ENCODE data around the gene PLEKHO2.

Gene PLEKHO2

DNA sequence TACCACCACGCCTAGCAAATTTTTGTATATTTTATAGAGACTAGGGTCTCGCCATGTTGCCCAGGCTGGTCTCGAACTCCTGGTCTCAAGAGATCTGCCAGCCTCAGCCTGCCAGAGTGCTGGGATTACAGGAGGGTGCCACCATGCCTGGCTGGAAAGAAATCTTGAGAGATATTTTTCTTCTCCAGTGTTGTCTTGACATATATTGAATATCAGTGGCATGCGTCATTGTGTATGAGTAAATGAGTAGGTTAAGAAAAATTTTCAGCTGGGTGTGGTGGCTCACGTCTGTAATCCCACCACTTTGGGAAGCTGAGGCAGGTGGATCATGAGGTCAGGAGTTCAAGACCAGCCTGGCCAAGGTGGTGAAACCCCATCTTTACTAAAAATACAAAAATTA lies 12.7 kb upstream of the PLEKHO2 start:
- DNase-seq, result no peak

DNA sequence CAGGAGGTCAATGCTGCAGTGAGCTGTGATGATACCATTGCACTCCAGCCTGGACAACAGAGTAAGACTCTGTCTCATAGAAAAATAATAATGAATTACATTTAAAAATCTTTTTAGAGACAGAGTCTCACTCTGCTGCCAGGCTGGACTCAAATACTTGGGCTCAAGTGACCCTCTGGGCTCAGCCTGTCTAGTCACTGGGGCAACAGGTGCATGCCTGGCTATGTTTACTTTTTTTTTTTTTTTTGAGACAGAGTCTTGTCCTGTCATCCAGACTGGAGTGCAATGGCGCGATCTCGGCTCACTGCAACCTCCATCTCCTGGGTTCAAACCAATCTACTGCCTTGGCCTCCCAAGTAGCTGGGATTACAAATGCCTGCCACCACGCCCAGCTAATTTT lies 8.0 kb upstream of the PLEKHO2 start:
- no peak for DNase-seq

DNA sequence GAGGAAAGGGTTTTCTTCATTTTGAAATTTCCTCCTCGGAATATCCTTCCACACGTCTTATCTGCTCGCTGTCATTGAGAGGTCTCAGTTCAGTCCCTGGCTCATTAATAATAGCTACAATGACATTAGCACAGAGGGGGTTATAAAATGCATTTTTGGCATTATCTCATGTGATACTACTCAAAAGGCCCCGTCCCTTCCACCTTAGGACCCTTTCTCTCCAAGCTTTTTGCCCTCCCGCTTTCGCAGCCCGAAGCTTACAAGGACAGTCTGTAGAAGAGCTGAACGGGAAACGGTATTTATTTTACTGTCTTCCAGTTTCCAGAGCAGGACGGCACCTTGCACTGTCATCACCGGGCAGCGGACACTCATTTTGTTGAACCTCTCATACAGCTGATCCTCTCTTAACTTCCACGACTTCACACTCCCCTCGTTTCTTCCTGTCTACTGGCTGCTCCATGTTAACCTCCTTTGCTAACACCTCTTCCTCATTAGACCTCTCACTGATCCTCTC lies 5.6 kb upstream of the PLEKHO2 start:
- no peak for DNase-seq

DNA sequence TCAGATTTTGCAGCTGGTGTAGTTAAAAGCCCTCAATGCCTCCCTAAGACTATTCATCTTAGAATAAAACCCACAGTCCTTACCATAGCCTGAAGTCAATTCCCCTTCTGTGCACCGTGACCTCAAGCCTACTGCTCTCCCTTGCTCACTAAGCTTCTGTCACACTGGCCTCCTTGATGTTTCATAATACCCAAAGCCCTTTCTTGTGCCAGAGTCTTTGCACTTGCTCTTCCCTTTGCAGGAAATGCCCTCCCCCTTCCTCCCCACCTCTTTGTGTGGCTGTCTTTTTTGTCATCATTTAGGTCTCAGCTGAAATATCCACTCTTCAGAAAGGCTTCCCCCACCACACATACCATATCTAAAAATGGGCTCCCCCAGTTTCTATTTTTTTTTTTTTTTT lies 4.2 kb upstream of the PLEKHO2 start:
- peak; percentile 55 for DNase-seq

DNA sequence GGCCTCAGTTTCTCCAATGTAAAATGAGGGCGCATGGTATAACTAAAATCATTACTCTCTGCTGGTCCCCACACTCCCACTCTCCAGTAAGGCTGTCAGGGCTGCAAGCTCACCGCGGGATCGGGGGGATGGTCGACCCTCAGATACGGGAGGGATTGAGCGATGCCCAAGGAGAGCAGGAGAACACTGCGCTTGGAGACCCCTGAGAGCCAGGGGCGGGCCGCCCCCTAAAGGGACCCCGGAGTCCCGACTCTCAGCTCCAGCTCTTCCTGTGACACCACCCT lies 713 bp upstream of the PLEKHO2 start:
- DNase-seq, result no peak

DNA sequence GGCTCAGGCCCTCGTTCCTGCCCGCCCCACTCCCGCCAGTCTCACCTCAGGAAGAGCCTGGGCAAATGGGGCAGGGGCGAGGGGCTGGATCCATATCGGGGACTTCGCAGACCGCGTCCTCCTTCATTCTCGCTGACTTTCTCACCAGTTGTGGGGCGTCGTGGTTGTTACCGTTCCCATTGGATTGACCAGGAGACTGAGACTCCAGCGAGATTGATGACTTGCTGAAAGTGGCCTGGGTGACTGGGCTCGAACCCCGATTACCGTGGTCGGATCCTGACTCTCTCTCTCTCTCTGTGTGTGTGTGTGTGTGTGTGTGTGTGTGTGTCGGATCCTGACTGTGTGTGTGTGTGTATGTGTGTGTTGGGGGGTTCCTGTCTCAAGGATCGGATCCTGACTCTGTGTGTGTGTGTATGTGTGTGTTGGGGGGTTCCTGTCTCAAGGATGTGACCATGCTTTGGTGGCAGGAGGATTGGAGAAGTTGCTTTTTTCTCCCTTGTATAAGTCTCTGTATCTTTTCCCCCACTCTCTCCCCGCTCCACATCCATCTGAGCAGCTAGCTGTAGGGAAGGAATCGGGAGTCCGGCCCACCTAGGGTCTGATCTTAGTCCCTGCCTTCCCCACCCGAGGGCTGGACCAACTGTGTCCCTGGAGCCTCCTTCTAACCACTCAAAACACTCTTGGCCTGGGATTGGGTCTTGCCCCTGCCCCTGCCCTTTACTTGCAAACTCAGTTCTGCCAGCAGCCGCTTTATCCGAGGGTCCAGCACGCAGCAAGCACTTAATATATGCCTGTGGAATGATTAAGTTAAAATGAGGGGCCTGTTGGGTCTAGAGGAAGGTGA lies 603 bp downstream of the PLEKHO2 start:
- DNase-seq, result no peak

DNA sequence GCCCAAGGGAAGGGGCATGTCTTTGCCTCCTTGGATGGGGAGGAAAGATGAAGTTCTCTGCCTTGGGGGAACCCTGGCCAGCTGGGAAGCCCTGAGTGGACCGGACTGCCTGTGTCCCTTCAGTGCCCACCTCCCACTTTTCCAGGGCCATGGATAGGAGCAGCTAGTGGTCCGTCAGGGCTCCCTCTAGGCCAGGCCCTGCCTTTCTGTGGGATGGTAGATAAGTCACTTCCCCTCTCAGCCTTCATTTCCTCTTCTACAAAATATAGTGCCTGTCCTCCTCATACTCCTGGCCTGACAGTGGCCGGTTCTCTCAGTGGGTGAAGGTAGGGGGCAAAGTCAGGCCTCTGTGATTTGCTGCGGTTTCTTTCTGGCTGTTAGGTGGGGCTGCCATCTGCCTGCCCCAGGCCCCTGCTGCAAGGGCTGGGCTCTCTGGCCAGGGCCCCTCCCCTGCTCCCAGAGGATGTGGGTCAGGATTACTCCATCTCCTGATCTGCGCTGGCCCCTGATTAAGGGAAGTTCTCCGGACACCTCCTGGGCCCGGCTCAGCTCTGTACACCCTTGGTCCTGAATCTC lies 1.4 kb downstream of the PLEKHO2 start:
- peak; percentile 18 for DNase-seq

DNA sequence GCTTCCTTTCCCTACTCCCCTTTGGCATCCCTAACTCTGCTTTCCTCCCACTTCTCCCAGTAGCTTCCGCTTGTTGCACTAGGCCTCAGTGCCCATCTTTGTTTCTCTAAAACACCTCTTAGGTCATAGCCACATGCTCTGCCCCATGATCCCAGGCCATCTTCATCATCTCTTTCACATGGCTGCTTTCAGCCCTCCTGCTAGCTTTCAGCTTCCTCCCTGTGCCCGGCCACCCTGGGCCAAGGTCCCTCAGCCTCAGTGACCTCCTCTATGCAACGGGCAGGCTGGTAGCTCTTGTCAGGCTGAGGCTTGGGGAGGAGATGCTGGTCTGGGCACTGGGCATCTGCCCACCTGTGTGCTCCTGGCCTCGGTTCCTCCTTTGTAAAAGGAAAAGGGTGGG lies 2.3 kb downstream of the PLEKHO2 start:
- no peak for DNase-seq

DNA sequence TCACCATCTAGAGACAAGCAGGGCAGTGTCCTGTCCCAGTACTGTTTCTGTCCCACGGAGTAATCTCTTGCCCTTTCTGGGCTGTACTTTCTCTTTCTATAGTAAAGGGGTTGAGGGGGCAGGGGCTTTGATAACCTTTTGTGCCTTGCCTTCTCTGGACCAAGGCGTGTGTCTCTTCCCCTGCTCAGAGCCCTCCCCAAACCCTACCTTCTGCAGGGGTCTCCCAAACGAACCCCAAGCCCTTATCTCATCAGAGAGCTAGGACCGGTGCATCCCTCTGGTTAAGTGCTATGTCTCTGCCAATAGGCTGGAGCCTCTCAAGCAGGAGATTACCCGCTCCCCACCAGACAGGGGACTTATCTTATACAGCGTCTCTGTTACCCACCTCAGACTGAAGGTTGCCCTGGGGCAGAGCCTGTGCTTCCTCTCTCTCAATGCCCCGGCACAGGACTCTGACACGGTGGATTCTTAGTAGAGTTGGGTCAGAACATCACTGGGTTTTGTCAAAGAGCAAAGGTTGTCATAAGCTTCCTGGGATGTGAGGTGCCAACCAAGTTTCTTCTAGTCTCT lies 2.9 kb downstream of the PLEKHO2 start:
- no peak for DNase-seq

DNA sequence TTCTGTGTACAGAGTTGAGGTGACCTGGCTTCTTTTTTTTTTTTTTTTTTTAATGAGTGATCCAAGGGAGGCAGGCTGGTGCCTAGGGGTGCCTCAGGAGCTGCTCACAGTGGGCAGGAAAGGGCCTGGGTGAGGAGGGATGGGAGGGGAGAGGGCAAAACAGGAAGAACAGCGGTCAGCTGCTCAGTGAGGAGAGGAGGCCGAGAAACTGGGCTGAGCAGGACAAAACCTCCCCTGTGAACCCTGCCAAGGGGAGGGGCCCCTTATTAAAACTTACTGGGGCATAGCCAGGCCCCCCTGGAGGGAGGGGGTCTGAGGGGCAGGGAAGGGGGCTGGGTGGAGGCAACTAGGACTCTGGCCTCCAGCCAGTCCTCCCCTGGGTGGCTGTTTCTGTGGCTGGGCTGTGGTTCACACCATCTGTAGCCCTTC lies 3.5 kb downstream of the PLEKHO2 start:
- DNase-seq, result no peak

DNA sequence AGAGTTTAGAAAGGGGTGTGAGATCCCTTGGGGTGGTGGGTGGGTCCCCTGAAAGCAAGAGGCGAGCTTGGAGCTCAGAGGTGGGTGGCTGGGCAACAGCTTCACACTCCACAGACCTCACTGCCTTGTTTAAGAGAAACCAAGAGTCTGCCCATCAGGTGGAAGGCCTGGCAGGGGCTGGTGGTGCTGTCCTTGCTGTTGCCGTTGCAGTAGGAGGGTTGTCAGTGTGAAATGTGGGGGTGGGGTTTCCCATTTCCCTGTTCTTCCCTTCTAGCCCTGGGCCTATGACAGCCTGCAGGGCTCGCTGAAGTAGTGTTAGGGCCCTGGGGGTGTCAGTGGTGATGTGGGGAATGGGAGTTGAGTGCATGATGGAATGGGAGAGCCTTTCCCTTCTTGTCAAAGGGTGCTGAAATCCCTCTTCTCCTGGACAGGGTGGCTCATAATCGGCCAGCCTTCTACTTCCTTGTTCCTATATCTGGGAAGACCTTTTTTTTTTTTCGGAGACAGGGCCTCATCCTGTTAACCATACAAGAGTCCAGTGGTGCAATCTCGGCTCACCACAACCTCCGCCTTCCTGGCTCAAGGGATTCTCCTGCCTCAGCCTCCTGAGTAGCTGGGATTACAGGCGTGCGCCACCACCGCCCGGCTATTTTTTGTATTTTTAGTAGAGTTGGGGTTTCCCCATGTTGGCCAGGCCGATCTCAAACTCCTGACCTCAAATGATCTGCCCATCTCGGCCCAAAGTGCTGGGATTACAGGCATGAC lies 4.3 kb downstream of the PLEKHO2 start:
- no peak for DNase-seq

DNA sequence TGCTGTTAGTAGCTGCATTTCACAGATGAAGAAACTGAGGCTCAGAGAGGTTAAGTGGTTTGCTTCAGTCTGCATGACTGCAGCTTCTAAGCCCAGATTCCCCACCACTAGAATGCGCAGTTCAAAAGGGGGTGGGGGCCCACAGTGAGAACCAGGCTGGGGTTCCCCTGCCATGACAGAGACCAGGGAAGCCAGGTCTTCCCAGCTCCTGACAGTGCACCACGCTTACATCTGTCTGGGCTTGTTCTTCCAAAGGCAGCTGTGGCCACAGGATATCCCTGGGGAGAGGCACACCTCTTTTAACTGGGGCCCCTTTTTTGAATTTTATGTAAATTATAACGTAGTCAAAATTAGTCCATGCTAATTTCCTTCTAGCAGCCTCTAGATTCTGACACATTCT lies 5.3 kb downstream of the PLEKHO2 start:
- DNase-seq, result no peak

DNA sequence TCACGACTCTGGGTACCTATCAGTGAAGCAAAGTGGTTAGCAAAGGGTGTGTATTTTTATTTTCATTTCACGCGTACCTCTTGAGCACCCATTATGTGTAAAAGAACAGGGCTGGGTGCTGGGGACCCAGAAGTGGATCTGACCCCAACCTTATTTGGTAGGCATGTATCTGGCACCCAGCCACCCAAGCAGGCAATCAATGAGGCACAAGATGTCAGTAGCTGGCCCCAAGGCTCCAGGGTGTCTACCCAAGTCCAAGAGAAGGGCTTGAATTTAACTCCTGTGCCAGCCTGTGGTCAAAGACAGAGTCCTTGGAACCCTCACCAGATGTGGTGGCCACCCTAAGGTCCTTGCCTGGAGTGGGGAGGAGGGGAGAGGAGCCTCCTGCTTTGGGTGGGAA lies 5.7 kb downstream of the PLEKHO2 start:
- DNase-seq, result no peak

DNA sequence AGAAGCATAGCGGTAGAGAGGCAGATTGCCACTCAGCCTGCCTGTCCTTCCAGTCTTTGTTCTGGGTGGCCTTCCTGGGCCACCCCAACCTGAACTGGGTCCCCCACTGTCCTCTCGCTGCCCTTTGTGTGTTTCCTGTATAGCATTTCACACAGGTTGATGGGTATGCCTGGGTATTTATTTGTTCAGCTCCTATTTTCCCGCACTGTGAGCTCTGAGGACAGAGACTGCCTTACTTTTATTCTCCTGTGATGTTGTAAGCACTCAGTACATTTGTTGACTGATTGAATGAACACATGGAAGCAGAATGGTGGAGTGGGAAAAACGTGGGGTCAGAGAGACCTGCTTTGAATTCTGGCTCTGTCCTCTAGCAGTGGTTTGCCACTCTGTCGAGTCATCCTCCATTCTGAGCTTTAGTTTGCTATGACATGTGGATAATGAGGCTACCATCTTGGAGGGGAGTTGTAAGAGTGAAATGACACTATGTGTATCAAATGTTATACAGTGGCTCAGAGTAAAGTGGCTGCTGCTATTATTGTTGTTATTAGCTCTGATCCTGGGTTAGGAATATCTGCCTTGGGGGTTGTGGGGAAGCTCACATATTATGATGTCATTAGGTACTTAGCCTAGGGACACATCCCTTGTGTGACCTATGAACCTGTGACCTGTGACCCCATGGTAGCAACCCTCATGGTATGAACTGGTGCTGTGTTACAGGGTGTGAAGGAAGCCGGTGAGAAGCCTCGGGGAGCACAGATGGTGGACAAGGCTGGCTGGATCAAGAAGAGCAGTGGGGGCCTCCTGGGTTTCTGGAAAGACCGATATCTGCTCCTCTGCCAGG lies 6.4 kb downstream of the PLEKHO2 start:
- DNase-seq, result no peak

DNA sequence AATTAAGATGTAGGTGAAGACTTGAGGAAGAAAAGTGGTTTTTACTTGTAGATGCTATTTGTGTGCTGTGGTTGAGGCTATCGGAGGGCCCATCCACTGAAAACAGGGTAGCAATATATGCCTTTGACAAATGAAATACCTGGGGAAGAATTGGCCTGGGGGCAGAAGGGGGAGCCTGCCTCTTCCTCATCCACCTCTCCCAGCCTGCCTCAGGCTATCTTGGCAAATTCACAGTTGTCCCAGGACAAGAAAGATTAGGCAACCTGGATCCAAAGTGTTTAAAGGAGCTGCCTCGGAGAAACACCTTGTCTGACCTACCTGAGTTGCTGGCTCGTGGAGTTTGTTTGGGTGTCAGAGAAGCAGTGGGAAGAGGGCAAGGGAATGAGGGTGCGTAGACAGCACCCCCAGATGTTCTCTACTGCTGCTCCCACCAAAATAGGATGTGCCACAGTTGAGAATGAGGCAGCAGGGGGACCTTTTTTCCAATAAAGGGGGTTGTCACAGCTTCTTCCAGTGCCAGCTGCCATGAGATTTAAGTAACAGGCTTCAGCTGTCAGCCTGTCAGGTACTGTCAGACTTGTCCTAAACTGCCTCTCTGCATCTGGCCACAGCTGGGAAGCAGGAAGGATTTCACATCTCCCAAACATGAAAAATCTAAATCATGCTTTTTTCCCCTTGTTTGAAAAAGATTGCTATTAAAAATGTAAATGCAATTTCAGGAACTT lies 9.2 kb downstream of the PLEKHO2 start:
- DNase-seq, result no peak

DNA sequence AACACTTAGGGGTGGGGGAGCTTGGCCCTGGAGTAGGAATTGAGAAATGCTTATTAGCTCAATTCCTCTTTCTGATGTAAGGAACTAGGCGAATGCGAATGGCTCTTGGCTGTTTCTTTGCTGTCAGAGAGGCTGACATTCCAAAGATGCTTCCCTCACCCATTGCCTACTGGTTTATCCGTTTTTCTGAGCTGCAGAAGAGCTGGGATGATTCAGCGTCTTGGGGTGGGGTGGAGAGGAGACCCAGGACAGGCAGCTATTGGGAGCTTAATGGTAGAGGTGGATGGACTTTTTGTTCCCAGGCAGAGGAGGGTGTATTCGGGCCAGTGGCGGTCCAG lies 9.8 kb downstream of the PLEKHO2 start:
- DNase-seq, result peak; percentile 4

DNA sequence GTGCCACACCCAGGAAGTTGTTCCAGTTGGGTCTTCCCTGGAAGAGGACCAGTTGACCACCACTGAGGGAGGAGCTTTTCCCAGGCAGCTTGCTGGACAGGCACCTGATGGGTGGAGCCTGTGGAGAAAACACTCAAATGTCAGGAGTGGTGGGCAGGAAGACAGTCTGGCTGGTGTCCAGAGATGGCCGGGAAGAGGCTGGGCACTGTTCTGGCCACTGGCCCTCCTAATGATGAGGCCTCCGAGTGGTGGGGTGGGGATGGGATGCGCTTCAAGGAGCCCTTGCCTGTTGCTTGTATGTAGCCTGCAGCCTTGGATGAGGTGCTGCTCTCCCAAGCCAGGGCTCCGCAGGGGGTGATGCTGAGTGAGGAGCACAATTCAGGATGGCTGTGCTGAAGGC lies 12.3 kb downstream of the PLEKHO2 start:
- DNase-seq, result no peak

DNA sequence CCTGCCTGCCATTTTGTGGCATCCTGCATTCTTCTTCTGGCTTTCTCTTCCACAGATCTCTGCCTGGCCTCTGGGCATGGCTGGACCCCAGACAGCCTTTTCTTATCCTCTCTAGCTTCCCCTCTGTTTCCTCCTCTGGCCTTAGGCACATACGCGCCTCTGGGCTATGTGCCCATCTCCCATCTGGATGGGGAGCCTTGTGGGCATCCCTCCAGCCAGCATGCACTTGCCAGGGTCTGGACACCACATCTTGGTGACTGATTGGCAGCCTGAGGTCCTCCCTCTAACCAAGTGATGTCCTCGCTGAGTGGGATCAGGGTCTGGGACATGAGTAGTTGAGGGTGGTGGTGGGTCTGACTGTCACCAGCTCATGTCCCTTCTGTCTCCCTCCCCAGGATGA lies 12.8 kb downstream of the PLEKHO2 start:
- DNase-seq, result no peak

DNA sequence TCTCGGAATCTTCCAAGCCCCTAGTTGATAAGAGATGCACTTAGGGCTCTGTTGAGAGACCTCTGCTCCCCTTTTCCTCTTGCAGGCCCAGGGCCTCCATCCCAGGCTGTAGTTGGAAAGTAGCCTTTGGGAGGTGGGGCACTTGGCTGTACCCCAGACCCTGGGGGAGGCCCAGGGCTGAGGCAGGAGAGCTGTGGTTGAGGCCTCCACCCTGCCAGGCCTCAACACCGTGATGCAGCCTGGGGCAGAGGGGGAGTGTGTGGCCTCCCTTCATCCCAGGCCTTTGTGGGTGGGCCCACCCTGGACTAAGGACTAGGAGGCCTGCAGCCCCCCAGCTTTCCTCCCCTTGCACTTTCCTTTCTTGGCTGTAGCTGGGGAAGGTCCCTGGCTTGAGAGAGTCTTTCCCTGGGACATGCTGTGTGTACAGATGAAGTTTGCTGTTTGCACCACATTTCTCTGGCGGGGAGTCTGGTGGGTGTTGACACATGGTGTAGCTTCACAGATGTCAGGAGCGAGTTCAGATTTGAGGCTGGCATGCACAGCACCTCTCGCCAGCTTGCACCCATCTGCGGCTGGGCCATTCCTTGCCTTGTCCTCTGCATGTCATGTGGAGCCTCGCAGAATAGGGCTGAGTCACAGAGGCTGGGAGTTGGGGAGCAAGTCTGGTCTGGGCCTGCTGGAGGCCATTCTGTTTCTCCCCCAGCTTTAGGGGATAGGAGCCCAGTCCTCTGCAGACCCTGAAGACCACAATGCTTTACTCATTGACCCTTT lies 13.7 kb downstream of the PLEKHO2 start:
- no peak for DNase-seq

DNA sequence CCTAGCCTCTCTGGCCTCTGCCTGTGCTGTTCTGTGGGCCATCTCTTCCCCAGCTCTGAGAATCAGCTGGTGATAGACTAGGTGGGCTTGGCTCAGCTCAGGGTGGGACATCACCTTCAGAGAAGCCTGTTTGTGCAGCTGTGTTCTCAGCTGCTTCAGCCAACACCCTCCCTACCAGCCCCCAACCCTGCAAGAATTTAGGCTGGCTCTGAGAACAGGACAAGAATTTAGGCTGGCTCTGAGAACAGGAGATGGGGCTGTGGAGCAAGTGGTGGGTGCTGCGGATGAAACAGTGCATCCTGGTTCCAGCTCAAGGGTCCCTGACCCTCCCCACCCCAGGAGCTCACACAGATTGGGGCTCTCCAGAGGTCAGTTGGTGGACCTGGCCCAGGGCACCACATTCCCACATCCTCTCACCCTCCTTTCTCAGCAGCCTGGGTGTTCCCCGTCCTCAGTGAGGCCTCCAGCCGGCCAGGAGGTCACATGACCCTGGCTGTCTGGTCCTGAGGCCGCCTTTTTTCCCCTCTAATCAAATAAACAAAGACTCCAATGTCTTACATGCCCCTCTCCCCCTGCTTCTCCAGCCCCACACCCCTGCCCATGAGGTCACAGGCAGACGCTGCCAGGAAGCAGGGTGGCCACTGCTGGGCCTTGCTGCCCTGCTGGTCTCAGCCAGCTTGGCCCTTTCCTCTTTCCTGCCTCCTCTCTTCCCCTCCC lies 14.9 kb downstream of the PLEKHO2 start:
- no peak for DNase-seq

DNA sequence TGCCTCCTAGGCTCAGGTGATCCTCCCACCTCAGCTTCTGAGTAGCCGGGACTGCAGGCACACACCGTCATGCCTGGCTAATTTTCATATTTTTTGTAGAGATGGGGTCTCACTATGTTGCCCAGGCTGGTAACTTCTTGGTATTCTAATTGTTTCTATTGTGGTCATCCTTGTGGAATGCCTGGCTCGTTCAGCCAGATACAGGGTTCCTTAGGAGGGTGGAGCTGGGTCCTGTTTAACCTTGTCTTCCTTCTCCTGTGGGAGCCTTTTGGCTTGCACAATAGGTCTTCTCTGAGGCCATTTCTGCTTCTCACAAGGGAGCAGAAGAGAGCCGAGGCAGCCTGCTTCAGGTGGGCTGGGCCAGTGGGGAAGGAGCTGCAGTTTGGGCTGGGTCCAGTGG lies 15.7 kb downstream of the PLEKHO2 start:
- DNase-seq, result no peak
